GM21529 (cell line): ENCODE results near the gene VDAC1.
A peak's percentile ranks its signal among the peaks of the same experiment; 100 is the strongest.
"Not testable (repeated sequence)": the region's sequence is repeated elsewhere in the genome, so short reads cannot be mapped to it uniquely, and the experiment has no call there.

Source experiments
- ATAC-seq: cut with Tn5 transposase; IDR thresholded peaks from one replicate; pipeline ENCODE4 v1.9.1; 2021; ENCODE audit not compliant: unreplicated experiment

The VDAC1 gene

GRCh38 chr5:133942614-133943474, 61.9 kb downstream of the VDAC1 start:
- ATAC-seq: no peak

GRCh38 chr5:133941456-133942196, 63.1 kb downstream of the VDAC1 start:
- no peak for ATAC-seq

GRCh38 chr5:133939668-133940067, 65.1 kb downstream of the VDAC1 start:
- no peak for ATAC-seq

GRCh38 chr5:133938929-133939328, 65.8 kb downstream of the VDAC1 start:
- peak; percentile 71 for ATAC-seq

- no peak for ATAC-seq
Observed at GRCh38 chr5:133938039-133938821, 66.5 kb downstream of the VDAC1 start.

- ATAC-seq: not testable (repeated sequence)
Observed at GRCh38 chr5:133937628-133938027, 67.1 kb downstream of the VDAC1 start.

- ATAC-seq: no peak
Observed at GRCh38 chr5:133936651-133937015, 68.1 kb downstream of the VDAC1 start.

- ATAC-seq: not testable (repeated sequence)
Observed at GRCh38 chr5:133935991-133936650, 68.7 kb downstream of the VDAC1 start.

GRCh38 chr5:133935667-133935940, 69.2 kb downstream of the VDAC1 start:
- no peak for ATAC-seq

- ATAC-seq: no peak
Observed at GRCh38 chr5:133934822-133935666, 69.7 kb downstream of the VDAC1 start.

- no peak for ATAC-seq
Observed at GRCh38 chr5:133934311-133934710, 70.5 kb downstream of the VDAC1 start.

GRCh38 chr5:133933670-133934295, 71.0 kb downstream of the VDAC1 start:
- no peak for ATAC-seq

- ATAC-seq: no peak
Observed at GRCh38 chr5:133933169-133933509, 71.6 kb downstream of the VDAC1 start.

- no peak for ATAC-seq
Observed at GRCh38 chr5:133932441-133933168, 72.2 kb downstream of the VDAC1 start.

GRCh38 chr5:133931546-133931945, 73.2 kb downstream of the VDAC1 start:
- no peak for ATAC-seq

GRCh38 chr5:133930813-133931090, 74.0 kb downstream of the VDAC1 start:
- ATAC-seq: no peak

- peak; percentile 50 for ATAC-seq
Observed at GRCh38 chr5:133930061-133930812, 74.5 kb downstream of the VDAC1 start.

- ATAC-seq: no peak
Observed at GRCh38 chr5:133928587-133929393, 76.0 kb downstream of the VDAC1 start.
